Liver (tissue), 9 donors: ENCODE results near the gene ARHGEF40. TPM values are rescaled to one million over a fixed set of nuclear protein-coding genes. Genes with fewer than 3 reads are reported as not detected.

Experiments
- DNase-seq: peaks from one replicate; pipeline ENCODE4 v3.0.0-alpha.2; 2017; ENCODE audit warnings: low spot score
- H3K27ac ChIP-seq, 2 donors: one replicate each; pipeline ENCODE4 v1.7.0; 2013; ENCODE audit warnings: inconsistent platforms in 2 of 2, low read length in 2 of 2, control low read depth in 1 of 2, low read depth in 1 of 2, mild to moderate bottlenecking in 1 of 2
- H3K27me3 ChIP-seq, 4 donors: one replicate each; pipeline versions ENCODE4 v1.6.1 to v1.7.0; 2013; ENCODE audit warnings: low read length in 3 of 4, inconsistent platforms in 1 of 4, mild to moderate bottlenecking in 1 of 4, moderate library complexity in 1 of 4; ENCODE audit not compliant: control insufficient read depth in 4 of 4, insufficient read depth in 4 of 4
- H3K36me3 ChIP-seq, 4 donors: one replicate each; pipeline versions ENCODE4 v1.6.1 to v1.7.0; 2013; ENCODE audit warnings: low read length in 3 of 4, mild to moderate bottlenecking in 3 of 4, low read depth in 1 of 4, moderate library complexity in 1 of 4; ENCODE audit not compliant: control insufficient read depth in 4 of 4, insufficient read depth in 3 of 4
- H3K4me1 ChIP-seq, 4 donors: one replicate each; pipeline versions ENCODE4 v1.6.1 to v1.7.0; 2013; ENCODE audit warnings: low read length in 3 of 4, mild to moderate bottlenecking in 3 of 4, moderate library complexity in 1 of 4; ENCODE audit not compliant: control insufficient read depth in 4 of 4, insufficient read depth in 4 of 4
- H3K4me3 ChIP-seq, 3 donors: one replicate each; pipeline versions ENCODE4 v1.6.1 to v1.7.0; 2013; ENCODE audit warnings: low read length in 3 of 3, control low read depth in 1 of 3, low read depth in 1 of 3, mild to moderate bottlenecking in 1 of 3
- H3K9ac ChIP-seq, 2 donors: one replicate each; pipeline ENCODE4 v1.7.0; 2013; ENCODE audit warnings: low read length in 2 of 2, mild to moderate bottlenecking in 2 of 2, moderate library complexity in 2 of 2, control low read depth in 1 of 2, low read depth in 1 of 2
- H3K9me3 ChIP-seq, 4 donors: one replicate each; pipeline versions ENCODE4 v1.6.1 to v1.7.0; 2013; ENCODE audit warnings: low read length in 3 of 4; ENCODE audit not compliant: control insufficient read depth in 4 of 4
- ATF3 ChIP-seq: IDR thresholded peaks from 2 replicates; pipeline ENCODE4 v1.6.1; 2016; ENCODE audit warnings: antibody characterized with exemption
- CTCF ChIP-seq: fragments of 150-350 bp; IDR thresholded peaks from 2 replicates; pipeline ENCODE4 v1.5.1; 2017; ENCODE audit warnings: improper control_type of control experiment, low read depth, low read length; ENCODE audit not compliant: missing input control
- EGR1 ChIP-seq, 2 donors: IDR thresholded peaks; 2 replicates each; pipeline ENCODE4 v1.6.1; 2016 to 2018; ENCODE audit warnings: antibody characterized with exemption in 2 of 2, low read depth in 2 of 2
- FOXA1 ChIP-seq: IDR thresholded peaks from 2 replicates; pipeline ENCODE4 v1.6.1; 2016; ENCODE audit warnings: antibody characterized with exemption
- FOXA2 ChIP-seq: IDR thresholded peaks from 2 replicates; pipeline ENCODE4 v1.6.1; 2016; ENCODE audit warnings: antibody characterized with exemption
- GABPA ChIP-seq, 2 donors: IDR thresholded peaks in 1 of 2; conservative IDR thresholded peaks in 1 of 2; 2 replicates each; pipeline ENCODE4 v1.6.1; 2016; ENCODE audit warnings: antibody characterized with exemption in 2 of 2, mild to moderate bottlenecking in 1 of 2, moderate library complexity in 1 of 2
- HNF4A ChIP-seq, 2 donors: conservative IDR thresholded peaks; 2 replicates each; pipeline ENCODE4 v1.6.1; 2016; ENCODE audit warnings: antibody characterized with exemption in 2 of 2, mild to moderate bottlenecking in 2 of 2
- HNF4G ChIP-seq: IDR thresholded peaks from 2 replicates; pipeline ENCODE4 v1.6.1; 2016; ENCODE audit warnings: antibody characterized with exemption
- JUND ChIP-seq, 2 donors: IDR thresholded peaks; 2 replicates each; pipeline ENCODE4 v1.6.1; 2016; ENCODE audit warnings: antibody characterized with exemption in 2 of 2
- MAX ChIP-seq: IDR thresholded peaks from 2 replicates; pipeline ENCODE4 v1.6.1; 2016; ENCODE audit warnings: antibody characterized with exemption
- NR2F2 ChIP-seq: IDR thresholded peaks from 2 replicates; pipeline ENCODE4 v1.6.1; 2016; ENCODE audit warnings: antibody characterized with exemption
- RAD21 ChIP-seq, 2 donors: IDR thresholded peaks; 2 replicates each; pipeline ENCODE4 v1.6.1; 2016; ENCODE audit warnings: antibody characterized with exemption in 2 of 2, mild to moderate bottlenecking in 2 of 2
- REST ChIP-seq: IDR thresholded peaks from 2 replicates; pipeline ENCODE4 v1.6.1; 2016; ENCODE audit warnings: antibody characterized with exemption, mild to moderate bottlenecking
- RXRA ChIP-seq, 2 donors: IDR thresholded peaks; 2 replicates each; pipeline ENCODE4 v1.6.1; 2017 to 2018; ENCODE audit warnings: antibody characterized with exemption in 2 of 2, mild to moderate bottlenecking in 1 of 2
- SP1 ChIP-seq: IDR thresholded peaks from 2 replicates; pipeline ENCODE4 v1.6.1; 2018; ENCODE audit warnings: antibody characterized with exemption, mild to moderate bottlenecking
- TAF1 ChIP-seq: conservative IDR thresholded peaks from 2 replicates; pipeline ENCODE4 v1.6.1; 2016; ENCODE audit warnings: antibody characterized with exemption, mild to moderate bottlenecking
- YY1 ChIP-seq: IDR thresholded peaks from 2 replicates; pipeline ENCODE4 v1.6.1; 2016; ENCODE audit warnings: antibody characterized with exemption, mild to moderate bottlenecking
- ZBTB33 ChIP-seq: IDR thresholded peaks from 2 replicates; pipeline ENCODE4 v1.6.1; 2016; ENCODE audit warnings: antibody characterized with exemption
- WGBS: extraction: QIAGEN DNeasy Blood & Tissue Kit; methylation state at CpG from one replicate; pipeline ENCODE4 v1.1.7; 2013; 5-methylcytosine and 5-hydroxymethylcytosine counted together
- polyA plus RNA-seq, 2 donors: library from polyadenylated mRNA; stranded (reverse) in 1 of 2; unstranded in 1 of 2; fragments of 200-250 nt in 1 of 2; fragments of >200 nt in 1 of 2; fragmentation: Nextera tagmentation in 1 of 2; extraction: Ambion mirVana in 1 of 2; gene quantifications; one replicate each; pipeline versions ENCODE4 v1.2.1 to v1.2.3, GENCODE V29; 2013 to 2015
- total RNA-seq, 2 donors: library from RNA; depleted of rRNA; stranded (reverse); fragments of >200 nt; gene quantifications; one replicate each; pipeline ENCODE4 v1.2.3, GENCODE V29; 2014
- donor health status: healthy.
- donor health status: healthy.
- donor health status: healthy.
- donor health status: healthy.
- donor health status: healthy.

Gene ARHGEF40
- total and polyA plus RNA-seq, 4 donors = 9.3 to 42.5 (median 16.9) TPM

GRCh38 chr14:21069388-21070082 is 569 bp upstream of the ARHGEF40 start:
- peak overlapping the region; percentile 42 to 83 (median 57) for H3K4me3 ChIP-seq
- H3K36me3 ChIP-seq = peaks cover 0 to 6% (median under 1%) of the 10 kb centered on the region in 4 donors
- H3K27ac ChIP-seq = peak overlapping the region; percentile 61 to 73
- H3K27me3 ChIP-seq = no peaks in the 10 kb centered on the region
- no peak overlapping the region for H3K9ac ChIP-seq
- peaks cover 11 to 59% (median 45%) of the 10 kb centered on the region in 4 donors for H3K4me1 ChIP-seq
- no peak for TF ChIP-seq RAD21 (IDR thresholded peaks at IDR 0.05)
- WGBS = 9% methylated on average over 40 of the region's 40 CpGs
- no peak for DNase-seq
- no peaks in the 10 kb centered on the region for H3K9me3 ChIP-seq

GRCh38 chr14:21070610-21071224 is 613 bp downstream of the ARHGEF40 start:
- whole genome bisulfite sequencing = under 1% methylated on average over 23 of the region's 23 CpGs
- no peaks in the 10 kb centered on the region for H3K27me3 ChIP-seq
- peak overlapping the region; percentile 62 to 85 for H3K27ac ChIP-seq
- peaks cover 9 to 56% (median 43%) of the 10 kb centered on the region in 4 donors for H3K4me1 ChIP-seq
- no peaks in the 10 kb centered on the region for H3K9me3 ChIP-seq
- peak overlapping the region; percentile 65 to 83 (median 77) for H3K4me3 ChIP-seq
- TF ChIP-seq ZBTB33 = no peak
- no peak for TF ChIP-seq FOXA2
- TF ChIP-seq EGR1 (IDR thresholded peaks at IDR 0.05; ENCODE audit: low read depth in 2 of 2) = no peak
- no peak for TF ChIP-seq JUND (IDR thresholded peaks at IDR 0.05)
- no peak for TF ChIP-seq RXRA (IDR thresholded peaks at IDR 0.05)
- no peak for TF ChIP-seq YY1
- no peak for TF ChIP-seq FOXA1
- TF ChIP-seq RAD21 (IDR thresholded peaks at IDR 0.05) = no peak
- TF ChIP-seq MAX = no peak
- TF ChIP-seq GABPA (IDR thresholded peaks at IDR 0.05 in 1 of 2, conservative IDR thresholded peaks at IDR 0.05 in 1 of 2) = no peak
- TF ChIP-seq CTCF = no peak
- no peak for TF ChIP-seq HNF4A (conservative IDR thresholded peaks at IDR 0.05)
- no peak for TF ChIP-seq TAF1
- TF ChIP-seq ATF3 = no peak
- no peak for TF ChIP-seq HNF4G
- TF ChIP-seq SP1 = no peak
- TF ChIP-seq NR2F2 = no peak
- no peak for TF ChIP-seq REST
- H3K36me3 ChIP-seq = peaks cover 0 to 10% (median 5%) of the 10 kb centered on the region in 4 donors
- H3K9ac ChIP-seq = peak overlapping the region in 1 of 2 donors; percentile 56
- peak; percentile 51 for DNase-seq
